ENCODE measurements around the gene INPP5A. TPM values are rescaled to one million over a fixed set of nuclear protein-coding genes. Genes with fewer than 3 reads are reported as not detected.
"Not testable (repeated sequence)": the region's sequence is repeated elsewhere in the genome, so short reads cannot be mapped to it uniquely, and the experiment has no call there.

The INPP5A gene
- total RNA-seq, 1 donor from 2014 or later = 41.0 TPM

DNA sequence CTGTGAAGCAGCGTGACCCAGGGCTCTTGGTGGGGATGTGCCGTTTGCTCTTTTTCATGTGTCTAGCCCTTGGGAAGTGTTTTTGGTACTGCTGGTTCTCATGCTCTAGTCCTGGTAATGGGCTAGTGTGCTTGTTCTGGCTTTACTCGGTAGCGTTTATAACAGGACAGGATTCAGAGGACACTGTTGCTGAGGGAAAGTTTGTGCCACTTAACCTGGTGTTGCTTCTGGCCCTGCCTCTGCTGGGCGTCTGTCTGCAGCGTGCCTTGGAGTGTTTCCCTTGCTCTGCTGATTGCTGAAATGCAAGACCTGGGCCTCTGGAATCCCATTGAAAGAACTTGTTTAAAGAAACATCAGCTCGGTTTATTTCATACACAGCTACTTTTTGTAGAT lies 35.0 kb downstream of the INPP5A start:
- H3K4me1 Mint-ChIP-seq = peaks cover 19% of the 10 kb centered on the region
- no peak overlapping the region for H3K4me3 Mint-ChIP-seq
- no peaks in the 10 kb centered on the region for H3K27me3 Mint-ChIP-seq (ENCODE audit: low read depth)
- no peaks in the 10 kb centered on the region for H3K9me3 Mint-ChIP-seq
- no peak overlapping the region for H3K27ac Mint-ChIP-seq
- TF ChIP-seq, protein P1, sequence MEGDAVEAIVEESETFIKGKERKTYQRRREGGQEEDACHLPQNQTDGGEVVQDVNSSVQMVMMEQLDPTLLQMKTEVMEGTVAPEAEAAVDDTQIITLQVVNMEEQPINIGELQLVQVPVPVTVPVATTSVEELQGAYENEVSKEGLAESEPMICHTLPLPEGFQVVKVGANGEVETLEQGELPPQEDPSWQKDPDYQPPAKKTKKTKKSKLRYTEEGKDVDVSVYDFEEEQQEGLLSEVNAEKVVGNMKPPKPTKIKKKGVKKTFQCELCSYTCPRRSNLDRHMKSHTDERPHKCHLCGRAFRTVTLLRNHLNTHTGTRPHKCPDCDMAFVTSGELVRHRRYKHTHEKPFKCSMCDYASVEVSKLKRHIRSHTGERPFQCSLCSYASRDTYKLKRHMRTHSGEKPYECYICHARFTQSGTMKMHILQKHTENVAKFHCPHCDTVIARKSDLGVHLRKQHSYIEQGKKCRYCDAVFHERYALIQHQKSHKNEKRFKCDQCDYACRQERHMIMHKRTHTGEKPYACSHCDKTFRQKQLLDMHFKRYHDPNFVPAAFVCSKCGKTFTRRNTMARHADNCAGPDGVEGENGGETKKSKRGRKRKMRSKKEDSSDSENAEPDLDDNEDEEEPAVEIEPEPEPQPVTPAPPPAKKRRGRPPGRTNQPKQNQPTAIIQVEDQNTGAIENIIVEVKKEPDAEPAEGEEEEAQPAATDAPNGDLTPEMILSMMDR (IDR thresholded peaks at IDR 0.05; ENCODE audit: unreplicated experiment) = no peak
- H3K36me3 Mint-ChIP-seq = no peaks in the 10 kb centered on the region
- DNase-seq (ENCODE audit: low spot score in 2 of 2, unreplicated experiment in 2 of 2) = no peak

DNA sequence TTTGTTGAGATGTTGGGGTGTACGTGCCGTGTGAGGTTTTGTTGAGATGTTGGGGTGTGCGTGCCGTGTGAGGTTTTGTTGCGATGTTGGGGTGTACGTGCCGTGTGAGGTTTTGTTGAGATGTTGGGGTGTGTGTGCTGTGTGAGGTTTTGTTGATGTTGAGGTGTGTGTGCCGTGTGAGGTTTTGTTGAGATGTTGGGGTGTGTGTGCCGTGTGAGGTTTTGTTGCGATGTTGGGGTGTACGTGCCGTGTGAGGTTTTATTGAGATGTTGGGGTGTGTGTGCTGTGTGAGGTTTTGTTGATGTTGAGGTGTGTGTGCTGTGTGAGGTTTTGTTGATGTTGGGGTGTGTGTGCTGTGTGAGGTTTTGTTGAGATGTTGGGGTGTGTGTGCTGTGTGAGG lies 35.4 kb downstream of the INPP5A start:
- not testable (repeated sequence) for DNase-seq (ENCODE audit: low spot score in 2 of 2, unreplicated experiment in 2 of 2); H3K36me3 Mint-ChIP-seq; H3K4me3 Mint-ChIP-seq; H3K9me3 Mint-ChIP-seq; H3K27me3 Mint-ChIP-seq (ENCODE audit: low read depth); H3K27ac Mint-ChIP-seq
- peaks cover 21% of the 10 kb centered on the region for H3K4me1 Mint-ChIP-seq

DNA sequence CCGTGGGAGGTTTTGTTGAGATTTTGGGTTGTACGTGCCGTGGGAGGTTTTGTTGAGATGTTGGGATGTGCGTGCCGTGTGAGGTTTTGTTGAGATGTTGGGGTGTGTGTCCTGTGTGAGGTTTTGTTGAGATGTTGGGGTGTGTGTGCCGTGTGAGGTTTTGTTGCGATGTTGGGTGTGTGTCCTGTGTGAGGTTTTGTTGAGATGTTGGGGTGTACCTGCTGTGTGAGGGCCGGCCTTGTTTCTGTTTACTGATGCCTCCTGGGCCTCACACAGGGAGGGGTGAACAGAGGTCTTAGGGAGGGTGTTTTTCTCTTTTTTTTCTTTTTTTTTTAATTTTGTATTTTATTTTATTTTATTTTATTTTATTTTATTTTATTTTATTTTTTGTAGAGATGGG lies 36.7 kb downstream of the INPP5A start:
- Mint-ChIP-seq H3K9me3 (no peaks in the 10 kb centered on the region), H3K27ac (no peak overlapping the region), H3K27me3 (ENCODE audit: low read depth) (no peaks in the 10 kb centered on the region), H3K36me3 (no peaks in the 10 kb centered on the region), H3K4me1 (peaks cover 32% of the 10 kb centered on the region), H3K4me3 (no peak overlapping the region)
- TF ChIP-seq, protein P1 (IDR thresholded peaks at IDR 0.05; ENCODE audit: unreplicated experiment) = no peak
- DNase-seq (ENCODE audit: low spot score in 2 of 2, unreplicated experiment in 2 of 2) = no peak

DNA sequence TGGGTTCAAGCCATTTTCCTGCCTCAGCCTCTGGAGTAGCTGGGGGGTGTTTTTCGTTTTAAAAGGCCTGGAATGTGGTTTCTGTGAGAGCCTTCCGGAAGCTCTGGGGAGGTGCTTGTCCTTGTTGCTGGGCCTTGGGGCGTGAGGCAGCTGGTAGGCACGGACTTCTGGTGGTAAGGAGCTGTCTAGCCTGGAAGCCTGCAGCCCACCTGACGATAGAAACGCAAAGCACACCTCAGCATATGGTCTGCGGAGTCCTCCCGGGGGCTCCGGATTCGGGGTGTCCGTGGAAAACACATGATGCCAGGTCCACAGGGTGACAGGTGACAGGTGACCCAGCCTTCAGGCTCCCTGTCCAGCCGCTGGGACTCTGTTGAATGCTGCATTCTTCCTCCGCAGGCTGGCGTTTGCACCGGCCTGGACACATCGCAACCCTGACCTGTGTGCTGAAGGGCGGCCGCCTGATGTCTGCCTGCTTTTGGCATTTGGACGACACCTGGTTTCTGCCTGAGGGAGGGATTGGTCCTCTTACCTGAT lies 37.3 kb downstream of the INPP5A start:
- H3K27ac Mint-ChIP-seq = peak overlapping the region; percentile 84
- DNase-seq (ENCODE audit: low spot score in 2 of 2, unreplicated experiment in 2 of 2) = no peak
- no peak overlapping the region for H3K4me3 Mint-ChIP-seq
- no peaks in the 10 kb centered on the region for H3K27me3 Mint-ChIP-seq (ENCODE audit: low read depth)
- H3K36me3 Mint-ChIP-seq = no peaks in the 10 kb centered on the region
- peaks cover 37% of the 10 kb centered on the region for H3K4me1 Mint-ChIP-seq
- TF ChIP-seq, protein P1 (IDR thresholded peaks at IDR 0.05; ENCODE audit: unreplicated experiment) = no peak
- H3K9me3 Mint-ChIP-seq = no peaks in the 10 kb centered on the region

DNA sequence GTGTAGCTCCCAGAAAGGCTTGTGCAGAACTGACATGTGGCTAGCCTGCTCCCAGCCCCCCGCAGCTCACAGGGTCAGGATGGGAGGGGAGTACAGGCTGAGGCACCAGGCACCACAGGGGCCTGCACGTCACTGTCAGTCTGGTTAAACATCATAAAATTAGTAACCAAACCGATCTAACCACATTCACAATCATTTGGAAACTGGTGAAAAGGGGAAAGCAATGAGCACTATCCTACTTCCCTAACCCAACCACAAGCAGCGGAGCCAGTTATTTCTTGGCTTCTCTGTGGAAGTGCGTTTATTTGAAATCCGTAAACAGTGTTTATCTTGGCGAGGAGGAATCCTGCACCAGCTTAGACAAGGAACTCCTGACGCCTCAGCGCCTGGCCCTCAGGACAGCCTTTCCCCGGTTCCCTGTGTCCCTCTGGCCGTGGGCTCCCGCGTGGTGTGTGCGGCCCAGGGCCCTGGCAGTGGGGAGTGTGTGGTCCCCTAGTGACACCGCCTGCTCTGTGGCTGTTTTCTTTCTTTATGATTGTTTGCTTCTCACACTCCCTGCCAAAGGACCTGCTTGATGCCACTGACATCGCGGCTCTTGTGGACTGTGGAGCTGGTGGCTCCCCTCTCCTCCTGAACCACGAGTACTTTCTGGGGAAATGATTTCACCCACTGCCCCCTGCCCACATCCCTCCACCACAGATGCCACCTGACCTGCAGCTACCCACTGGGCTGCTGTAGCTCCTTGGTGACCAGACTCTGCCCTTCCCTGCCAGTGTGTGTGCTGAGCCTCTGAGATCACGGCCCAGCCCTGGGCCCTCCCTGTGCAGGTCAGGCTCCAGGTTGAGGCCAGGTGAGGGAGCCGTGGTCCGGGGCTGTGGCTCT lies 38.0 kb downstream of the INPP5A start:
- Mint-ChIP-seq H3K9me3 (no peaks in the 10 kb centered on the region), H3K36me3 (no peaks in the 10 kb centered on the region), H3K4me3 (no peak overlapping the region), H3K27ac (peak overlapping the region; percentile 84), H3K27me3 (ENCODE audit: low read depth) (no peaks in the 10 kb centered on the region), H3K4me1 (peaks cover 39% of the 10 kb centered on the region)
- DNase-seq (ENCODE audit: low spot score in 2 of 2, unreplicated experiment in 2 of 2) = no peak
- TF ChIP-seq, protein P1 (IDR thresholded peaks at IDR 0.05; ENCODE audit: unreplicated experiment) = no peak

DNA sequence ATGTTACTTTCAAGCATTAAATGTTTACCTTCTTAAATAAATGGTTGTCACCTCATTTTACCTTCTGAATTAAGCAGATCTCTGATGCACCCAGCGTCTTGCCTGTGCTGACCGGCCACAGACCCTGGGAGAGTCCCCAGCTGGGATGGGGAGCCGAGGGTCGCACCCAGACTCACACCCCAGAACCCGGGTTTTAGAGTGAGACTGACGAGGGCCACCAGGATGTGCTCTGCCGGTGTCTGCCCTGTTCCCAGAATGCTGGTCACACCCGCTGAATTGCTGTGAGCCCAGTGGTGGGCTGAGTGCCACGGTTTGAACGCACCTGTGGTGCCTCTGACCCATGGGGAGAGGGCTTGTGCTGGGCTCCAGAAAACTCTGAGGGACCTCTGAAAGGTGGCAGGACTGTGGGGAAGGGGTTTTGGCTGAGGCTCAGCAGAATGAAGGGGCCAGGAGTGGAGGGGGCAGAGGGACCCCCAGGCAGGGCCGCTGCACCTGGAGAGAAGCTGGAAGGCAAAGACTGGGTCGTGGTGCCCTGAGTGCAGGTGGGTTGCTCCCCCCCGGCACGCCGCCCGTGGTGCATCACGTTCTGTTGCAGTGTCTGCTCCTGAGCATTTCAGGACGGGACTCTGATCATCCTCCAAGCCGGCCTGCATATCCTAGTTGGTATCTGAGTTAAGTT lies 39.2 kb downstream of the INPP5A start:
- no peaks in the 10 kb centered on the region for H3K27me3 Mint-ChIP-seq (ENCODE audit: low read depth)

More for the DNA sequence above, 39.2 kb downstream of the INPP5A start:
- TF ChIP-seq, protein P1 (IDR thresholded peaks at IDR 0.05; ENCODE audit: unreplicated experiment) = no peak
- H3K36me3 Mint-ChIP-seq = peaks cover 6% of the 10 kb centered on the region
- no peak for DNase-seq (ENCODE audit: low spot score in 2 of 2, unreplicated experiment in 2 of 2)
- H3K4me3 Mint-ChIP-seq = no peak overlapping the region
- H3K4me1 Mint-ChIP-seq = peaks cover 39% of the 10 kb centered on the region
- peak overlapping the region; percentile 27 for H3K27ac Mint-ChIP-seq
- peaks cover 3% of the 10 kb centered on the region for H3K9me3 Mint-ChIP-seq

Data from mesothelial cell of epicardium (in vitro differentiated cells).